Prostate gland (tissue), 2 donors: ENCODE results near the gene USP19.

Experiments used
- CTCF ChIP-seq, 4 experiments: fragments of 200-600 bp in 2 of 4; fragments of 450-650 bp in 2 of 4; sonication (generic) in 2 of 4; IDR thresholded peaks; 1 replicate in 3 of 4; 2 replicates in 1 of 4; pipeline ENCODE4 v1.5.1; 2016 to 2019; ENCODE audit warnings: antibody characterized with exemption in 4 of 4, mild to moderate bottlenecking in 2 of 4, moderate library complexity in 2 of 4
- POLR2A ChIP-seq: fragments of 450-650 bp; IDR thresholded peaks from one replicate; pipeline ENCODE4 v1.6.1; 2016; ENCODE audit warnings: antibody characterized with exemption, mild to moderate bottlenecking

- TF ChIP-seq CTCF (IDR thresholded peaks at IDR 0.05): no peak
- no peak for TF ChIP-seq POLR2A
Observed at GRCh38 chr3:49122022-49122421, 1.4 kb upstream of the USP19 start.
